HG03175 (cell line): ENCODE results near the gene HPX.

Experiments
- ATAC-seq: cut with Tn5 transposase; IDR thresholded peaks from one replicate; pipeline ENCODE4 v1.9.1; 2021; ENCODE audit warnings: mild to moderate bottlenecking, moderate library complexity; ENCODE audit not compliant: unreplicated experiment

Gene HPX

DNA sequence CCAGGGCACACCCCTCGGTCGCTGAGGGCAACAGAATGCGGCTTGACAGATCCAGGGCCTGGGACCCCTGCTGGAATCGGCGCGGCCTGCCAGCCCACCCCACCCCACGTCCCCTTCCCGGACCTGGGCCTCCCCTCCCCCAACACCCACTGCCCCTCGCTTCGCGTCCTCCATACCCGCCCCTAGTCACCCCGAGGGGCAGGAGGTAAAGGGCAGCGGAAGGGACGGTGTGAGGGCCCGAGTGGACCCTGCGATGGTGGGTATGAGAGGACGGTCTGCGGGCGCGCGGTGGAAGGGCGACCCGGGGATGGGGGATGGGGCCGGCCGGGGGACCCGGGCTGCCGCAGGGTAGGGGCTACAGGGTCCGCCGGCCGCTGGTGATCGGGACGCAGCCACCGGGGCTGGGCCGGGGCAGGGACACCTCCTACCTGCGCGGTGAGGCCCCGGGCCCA, 22.2 kb downstream of the HPX start:
- no peak for ATAC-seq

DNA sequence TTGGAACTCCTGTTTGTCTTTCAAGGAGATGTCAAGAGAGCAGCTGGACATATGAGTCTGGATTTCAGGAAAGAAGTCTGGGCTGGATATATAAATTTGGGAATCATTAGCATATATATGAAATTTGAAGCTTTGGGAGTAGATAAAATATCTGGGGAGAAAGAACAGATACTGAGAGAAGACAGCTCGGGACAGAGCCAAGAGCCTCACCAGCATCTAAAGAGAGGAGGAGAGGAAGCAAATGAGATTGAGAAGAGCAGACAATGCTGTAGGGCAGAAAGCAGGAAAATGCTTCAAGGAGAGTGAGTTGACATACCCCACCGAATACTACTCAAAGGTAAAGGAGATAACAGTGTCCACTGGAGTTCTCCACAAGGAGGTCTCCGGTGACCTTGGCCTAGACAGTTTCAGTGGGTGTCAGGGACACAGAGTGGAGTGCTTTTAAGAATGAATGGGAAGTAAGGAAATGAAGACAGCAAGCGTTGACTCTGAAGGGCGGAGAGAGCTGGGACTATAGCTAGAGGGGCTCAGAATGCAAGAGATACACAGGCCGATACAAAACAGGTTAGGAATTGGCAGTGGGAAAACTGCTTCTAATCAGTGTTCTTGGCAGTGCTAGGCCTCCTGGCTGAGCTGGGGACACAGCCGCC, 22.8 kb downstream of the HPX start:
- ATAC-seq: no peak

DNA sequence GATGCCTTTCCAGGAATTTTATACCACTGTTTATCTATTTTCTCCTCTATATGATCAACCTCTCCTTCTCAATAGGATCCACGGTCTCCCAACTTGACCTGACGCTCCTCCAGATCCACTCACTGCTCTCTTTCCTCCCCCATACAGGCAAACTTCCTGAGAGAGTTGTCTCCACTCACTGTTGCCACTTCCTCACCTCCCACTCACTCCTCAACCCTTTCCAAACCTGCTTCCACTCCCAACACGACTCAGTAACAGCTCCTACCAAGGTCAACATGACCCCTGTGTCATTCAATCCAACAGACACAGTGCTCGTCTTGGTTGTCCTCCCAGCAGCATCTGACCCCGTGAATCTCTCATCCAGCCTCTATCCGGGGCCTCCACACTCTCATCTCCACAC, 25.0 kb downstream of the HPX start:
- no peak for ATAC-seq

DNA sequence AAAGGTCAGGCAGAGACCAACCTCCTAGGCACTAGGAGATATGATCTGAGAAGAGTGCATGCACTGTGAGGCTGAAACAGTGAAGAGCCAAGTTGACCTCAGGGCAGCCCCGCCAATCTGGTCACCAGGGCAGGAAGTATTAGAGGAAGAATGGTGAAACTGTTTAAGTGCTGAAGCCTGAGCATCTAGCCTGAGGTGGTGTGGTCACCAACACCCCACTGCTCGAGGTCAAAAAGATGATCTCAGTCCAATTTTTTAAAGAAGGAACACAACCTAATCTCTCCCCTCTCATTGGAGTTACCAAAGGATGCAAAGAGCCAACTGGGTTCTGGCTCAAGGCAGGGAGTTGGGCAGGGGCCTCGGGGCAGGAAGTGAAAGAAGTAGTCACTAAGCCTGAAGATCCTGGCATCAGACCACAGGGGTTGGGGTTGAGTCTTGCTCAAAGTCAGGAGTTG, 25.9 kb downstream of the HPX start:
- ATAC-seq: peak; percentile 48

DNA sequence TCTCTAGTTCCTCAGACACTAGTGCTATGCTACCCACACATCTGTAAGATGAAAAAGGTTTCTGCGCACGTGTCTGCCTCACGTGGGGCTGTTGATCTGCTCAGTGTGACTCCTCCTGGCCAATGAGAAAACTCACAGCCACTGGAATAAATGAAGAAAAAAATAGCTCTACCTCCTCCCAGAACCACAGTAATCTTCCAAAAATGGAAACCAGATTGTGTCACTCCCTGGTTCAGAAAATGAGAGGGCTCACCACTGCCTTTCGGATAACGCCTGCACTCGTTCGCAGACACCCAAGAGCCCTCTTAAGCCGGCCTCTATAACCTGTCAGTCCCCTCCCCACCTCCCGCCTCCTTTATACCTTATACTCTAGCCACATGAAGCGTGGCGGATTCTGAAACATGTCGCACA, 27.0 kb downstream of the HPX start:
- no peak for ATAC-seq

DNA sequence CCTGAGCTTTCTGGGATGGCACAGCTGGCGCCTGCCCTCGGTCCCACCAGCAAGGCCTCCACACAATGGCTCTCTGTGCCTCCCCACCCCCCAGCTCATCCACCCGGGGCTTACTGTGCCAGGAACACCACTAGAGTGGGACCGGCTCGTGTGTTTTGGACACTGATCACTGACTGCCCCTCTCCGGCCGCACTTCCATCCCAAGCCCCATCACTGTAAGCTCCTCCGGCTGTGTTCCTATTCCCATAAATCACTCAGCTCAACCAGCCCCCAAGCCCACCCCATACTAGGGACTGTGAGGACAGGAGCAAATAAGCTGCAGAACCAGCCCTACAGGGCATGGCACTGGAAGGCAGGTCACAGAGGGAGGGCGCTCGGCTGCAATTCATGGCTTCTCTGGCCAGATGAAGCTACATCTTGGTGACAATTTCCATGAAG, 29.2 kb downstream of the HPX start:
- no peak for ATAC-seq

DNA sequence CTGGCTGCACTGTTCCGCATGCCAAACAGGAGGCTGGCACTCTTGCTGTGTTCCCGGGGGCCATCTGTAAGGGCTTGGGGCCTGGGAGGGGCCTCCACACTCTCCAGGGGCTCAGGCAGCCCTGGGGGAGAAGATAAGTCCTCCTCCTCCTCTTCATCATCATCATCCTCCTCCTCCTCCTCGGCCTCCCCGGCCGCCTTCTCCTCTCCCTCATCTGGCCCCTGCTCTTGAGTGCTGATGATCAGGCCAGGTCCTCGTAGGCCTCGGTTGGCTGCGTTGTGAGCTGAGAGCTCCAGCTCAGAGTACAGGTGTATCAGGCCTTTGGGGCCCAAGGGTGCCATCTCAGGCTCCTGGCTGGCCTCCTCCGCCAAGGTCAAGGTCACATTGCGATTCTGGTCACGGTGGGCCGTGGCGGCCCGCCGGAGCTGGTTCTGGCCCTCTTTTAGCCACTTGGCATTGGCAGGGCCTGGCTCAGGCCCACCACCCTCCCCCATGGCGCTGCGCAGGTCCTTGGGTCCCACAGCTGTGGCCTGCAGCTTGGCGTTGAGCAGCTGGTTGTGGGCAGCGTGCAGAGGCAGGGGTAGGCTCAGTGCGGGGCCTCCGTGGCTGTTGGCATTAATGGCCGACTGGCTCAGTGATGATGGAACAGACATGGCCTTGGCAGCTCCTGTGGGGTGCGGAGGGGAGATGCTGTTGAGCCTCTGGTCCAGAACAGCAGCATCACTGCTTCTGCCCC, 29.9 kb downstream of the HPX start:
- no peak for ATAC-seq

DNA sequence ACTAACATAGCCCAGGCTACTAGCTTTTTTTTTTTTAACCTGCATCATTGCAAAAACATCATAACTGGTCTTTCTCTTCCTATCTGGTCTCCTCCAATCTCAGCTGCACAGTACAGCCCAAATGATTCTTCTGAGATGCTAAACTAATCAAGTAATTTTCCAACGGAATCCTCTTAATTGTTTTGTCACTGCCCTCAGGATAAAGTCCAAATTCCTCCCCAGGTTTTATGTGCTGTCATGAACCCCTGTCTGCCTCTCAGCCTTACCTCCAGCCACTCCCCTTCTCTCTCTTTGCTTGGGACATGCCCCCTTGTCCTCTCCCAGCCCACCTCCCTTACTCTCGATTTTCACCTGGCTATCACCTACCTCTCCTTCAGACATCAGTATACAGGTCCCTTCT, 34.4 kb downstream of the HPX start:
- ATAC-seq: no peak

DNA sequence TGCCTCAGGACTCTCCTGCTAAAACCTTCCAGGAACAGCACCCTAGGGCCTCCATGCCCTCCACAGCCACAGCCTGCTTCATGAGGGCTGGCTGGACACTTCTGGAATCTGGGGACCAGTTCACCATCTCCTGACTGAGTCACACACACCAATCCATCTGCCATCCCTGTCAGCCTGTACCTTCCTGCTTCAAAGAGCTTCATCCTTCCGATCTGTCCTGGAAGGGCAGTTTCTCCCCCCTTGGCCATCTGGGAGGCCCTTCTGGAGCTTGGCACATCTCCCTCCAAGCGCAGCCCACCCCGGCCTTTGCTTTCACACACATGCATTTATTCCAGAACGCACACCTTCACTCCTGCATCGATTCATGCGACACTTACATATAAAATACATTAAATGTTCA, 34.9 kb downstream of the HPX start:
- ATAC-seq: no peak

DNA sequence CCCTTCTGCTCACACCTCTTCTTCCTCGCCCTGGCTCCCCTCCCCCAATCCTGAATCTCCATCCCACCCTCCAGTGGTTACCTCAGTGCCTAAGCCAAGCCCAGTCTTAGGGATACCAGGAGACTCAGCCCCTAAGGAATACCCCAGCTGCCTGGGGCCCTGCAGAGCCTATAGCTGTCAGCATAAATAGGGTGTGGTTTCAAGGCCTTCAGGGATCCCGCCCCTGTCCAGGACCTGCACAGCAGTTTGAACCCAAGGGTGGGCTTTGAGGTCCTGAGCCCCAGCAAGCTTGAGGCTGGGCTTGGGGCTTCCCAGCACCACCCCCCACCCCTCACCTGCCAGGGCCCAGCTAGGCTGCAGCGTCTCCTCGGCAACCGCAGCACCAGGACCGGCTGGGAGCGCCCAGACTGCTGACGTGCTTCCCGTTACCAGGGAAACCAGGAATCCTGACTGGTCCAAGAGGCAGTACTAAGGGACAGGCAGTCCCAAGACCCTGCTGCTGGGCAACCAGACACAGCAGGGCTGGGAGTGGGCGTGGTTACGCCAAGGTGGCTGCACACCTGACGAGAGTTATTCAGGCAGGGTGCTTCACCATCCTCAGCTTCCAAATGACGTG, 35.6 kb downstream of the HPX start:
- ATAC-seq: no peak

DNA sequence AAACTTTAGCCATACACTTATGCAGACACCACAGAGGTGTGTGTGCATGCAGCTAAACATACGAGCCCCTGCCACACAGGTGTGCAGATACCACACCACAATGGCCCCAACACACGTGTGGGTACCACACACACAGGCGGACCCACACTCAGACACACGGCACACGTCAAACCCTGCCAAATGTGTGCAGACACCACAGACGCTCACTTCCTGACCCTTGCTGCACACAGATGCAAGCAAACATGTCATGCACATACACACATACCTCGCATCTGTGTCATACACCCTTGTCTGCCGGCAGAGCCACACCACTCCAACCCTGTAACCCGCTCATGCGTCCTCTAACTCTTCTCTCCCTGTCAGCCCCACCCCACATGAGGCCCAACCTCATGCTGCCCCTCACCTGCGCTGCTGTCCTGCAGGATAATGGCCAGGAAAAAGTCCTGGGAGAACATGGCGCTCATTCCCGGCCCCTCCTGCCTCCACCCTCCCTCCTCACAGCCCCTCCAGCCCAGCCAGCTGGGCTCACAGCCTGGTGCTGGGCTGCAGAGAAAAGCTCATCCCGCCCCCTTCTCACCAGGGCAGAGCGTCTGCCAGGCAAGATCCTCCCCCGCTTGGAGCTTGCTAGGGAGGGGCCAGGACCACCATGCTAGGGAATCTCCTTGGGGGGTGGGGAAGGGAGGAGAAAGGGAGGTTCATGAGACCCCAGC, 36.3 kb downstream of the HPX start:
- no peak for ATAC-seq

DNA sequence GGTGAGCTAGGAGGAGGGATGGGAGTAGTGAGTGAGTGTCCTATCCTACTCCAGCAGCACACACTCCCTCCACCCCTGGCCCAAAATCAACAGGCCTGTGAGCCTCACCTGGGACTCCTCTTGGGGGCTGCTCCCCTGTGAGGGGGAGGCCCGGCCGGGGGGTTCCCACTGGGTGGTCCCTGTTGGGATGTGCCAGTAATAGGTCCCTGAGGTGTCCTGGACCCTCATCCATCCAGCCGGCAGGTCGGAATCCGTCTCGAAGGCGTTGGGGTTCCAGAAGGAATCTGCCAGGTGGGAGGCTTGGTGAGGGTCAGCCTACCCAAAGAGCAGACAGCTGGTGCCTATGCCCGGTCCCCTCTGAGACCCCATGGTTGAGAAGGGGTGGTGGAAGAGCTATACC, 37.2 kb downstream of the HPX start:
- no peak for ATAC-seq

DNA sequence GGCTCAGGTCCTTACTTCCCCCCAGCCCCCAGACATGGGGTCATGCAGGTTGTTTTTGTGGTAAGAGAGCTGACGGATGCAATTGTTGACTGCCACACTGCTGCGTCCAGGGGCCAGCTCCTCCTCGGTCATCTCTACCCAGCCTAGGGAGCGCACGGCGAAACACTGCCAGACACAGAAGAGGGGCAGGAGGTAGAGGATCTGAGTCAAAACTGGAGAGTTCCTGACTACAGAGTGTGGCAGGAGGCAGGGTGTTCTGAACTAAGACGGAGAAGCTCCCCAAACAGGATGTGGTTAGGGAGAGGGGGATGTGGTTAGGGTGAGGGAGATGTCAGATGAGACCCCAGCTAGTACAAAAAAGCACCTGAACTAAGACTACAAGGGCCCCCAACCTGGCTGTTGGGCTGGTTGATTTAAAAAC, 38.2 kb downstream of the HPX start:
- peak; percentile 87 for ATAC-seq

DNA sequence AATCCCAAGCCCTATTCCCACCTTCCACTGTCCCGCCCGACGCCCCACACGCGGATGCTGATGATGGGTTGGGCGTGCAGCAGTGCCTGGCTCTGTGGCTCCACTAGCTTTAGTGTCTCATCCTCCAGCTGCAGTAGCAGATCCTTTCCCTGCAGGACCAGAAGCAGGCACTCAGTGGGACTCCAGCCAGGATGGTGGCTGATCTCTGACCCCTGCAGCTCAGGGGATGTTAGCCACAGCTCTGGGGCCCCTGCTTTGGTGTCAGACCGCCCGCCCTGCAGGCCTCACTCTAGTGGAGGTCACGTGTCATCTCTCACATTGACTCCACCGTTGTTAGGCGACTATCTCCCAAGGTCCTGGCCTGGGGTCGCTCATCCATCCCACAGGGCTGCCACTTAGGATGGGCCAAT, 38.7 kb downstream of the HPX start:
- peak; percentile 56 for ATAC-seq

DNA sequence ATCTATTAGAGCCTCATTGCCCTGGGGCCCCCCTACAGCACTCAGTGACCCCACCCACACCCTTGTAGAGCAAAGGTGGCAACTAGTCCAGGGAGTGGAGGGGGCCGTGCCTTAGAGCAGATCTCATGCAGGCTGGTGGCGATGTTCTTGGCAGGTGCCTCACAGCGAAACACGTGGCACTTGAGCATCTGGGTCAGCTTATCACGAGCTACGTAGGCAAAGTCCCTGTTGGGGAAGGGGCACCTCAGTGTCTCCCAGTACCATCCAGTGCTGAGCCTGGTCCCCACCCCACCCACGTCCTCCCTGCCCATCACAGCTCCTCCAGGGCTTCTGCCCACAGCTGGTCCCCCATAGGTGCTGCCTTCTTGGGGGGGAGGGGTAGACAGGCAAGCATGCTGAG, 39.3 kb downstream of the HPX start:
- no peak for ATAC-seq

DNA sequence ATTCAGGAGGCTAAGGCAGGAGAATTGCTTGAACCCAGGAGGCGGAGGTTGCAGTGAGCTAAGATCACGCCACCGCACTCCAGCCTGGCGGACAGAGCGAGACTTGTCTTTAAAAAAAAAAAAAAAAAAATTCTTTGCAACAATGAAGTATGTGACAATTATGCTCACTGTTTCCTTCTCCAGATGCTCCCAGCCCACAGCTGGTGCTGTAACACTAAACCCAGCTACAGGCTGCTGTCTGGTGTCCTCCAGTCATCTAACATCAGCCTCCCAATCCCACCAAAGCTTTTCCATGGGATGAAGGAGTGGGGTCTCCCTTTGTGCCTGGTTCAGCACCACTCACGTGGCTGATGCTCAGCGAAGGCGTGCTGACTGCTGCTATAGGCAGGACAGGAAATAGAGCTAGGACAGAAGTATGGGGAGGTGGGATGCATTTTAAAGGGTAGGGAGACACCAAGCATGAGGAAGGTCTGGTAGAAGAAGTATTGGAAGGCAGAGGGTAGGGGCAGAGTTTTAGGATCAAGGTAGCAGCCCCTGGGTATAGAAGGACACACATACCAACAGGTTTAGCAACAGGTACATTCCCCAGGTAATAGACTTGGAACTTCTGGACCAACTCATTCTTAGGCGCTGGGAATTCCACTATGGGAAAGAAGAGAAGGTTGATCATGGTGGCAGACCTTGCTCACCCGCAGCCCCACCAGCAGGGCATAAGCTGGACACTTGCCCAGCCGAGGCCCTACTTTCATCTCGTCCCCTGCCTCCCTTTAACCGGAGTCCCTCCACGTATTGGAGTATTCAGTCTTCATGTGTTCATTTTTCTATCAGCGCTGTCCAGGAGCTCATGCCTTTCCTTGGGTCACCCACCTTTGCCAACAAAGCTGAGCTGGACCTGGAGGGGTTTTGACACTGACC, 40.1 kb downstream of the HPX start:
- no peak for ATAC-seq

DNA sequence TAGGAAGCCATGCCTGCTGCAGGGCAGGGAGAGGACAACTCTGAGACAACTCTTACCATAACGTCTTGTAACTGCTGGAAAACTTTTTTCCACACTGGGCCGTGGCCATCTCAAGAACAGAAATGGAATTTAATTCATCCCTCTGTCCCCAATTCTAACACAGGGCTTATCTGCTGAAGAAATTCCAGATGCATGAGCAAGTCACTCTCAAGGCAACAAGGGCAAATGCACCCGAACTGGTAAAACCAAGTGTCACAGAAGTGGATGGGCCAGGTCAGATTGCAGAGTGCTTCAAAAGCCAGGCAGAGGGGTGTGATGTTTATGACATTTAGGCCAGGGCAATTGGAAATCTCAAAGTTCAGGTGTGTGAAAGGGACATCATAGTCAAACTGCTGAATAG, 43.2 kb downstream of the HPX start:
- ATAC-seq: no peak

DNA sequence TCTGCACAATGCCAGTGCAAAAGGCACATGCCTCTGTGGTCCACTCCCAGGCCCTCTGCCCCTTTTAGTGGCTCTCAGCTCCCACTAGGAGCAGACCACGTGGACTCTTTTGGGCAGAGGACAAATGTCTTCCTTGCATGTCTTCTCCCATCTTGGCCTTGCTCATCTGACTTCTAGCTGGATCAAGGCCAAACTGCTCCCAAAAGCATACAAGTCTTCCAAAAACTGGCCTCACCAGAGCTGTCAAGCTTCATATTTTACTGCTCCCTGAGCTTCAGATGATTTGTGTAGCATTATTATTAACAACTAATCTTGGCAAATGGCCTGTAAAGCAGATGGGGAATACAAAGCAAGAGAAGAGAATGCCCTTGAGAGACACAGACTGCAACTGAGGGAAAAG, 43.6 kb downstream of the HPX start:
- ATAC-seq: no peak

DNA sequence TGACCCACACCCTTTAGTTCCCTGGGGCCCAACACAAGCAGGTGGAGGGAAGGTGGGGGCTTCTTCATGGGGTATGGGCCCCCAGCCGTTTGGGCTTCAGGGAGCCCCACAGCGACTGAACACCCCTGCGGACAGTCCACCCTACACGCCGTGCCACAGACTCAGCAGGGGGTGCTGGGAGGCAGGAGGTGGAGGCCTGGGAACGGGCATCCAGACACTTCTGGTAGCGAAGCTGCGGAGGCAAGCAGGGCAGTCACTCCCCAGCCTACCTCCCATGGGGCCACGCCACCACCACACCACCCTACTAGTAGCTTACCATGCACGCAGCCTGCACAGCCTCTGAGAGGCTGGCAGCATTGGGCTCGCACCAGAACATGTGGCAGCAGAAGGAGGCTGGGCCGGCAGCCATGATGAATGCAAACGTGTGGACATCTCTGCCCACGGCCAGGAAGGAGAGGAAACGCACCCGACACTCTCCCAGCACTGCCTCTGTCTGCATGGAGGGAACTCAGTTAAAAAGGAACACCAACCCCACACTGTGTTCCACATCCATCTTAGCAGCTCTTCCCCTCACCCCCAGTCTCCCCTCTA, 45.2 kb downstream of the HPX start:
- no peak for ATAC-seq
